Right ventricle myocardium inferior (tissue), 1 donor: ENCODE results near the gene ABHD8. TPM values are rescaled to one million over a fixed set of nuclear protein-coding genes. Genes with fewer than 3 reads are reported as not detected.
A peak's percentile ranks its signal among the peaks of the same experiment; 100 is the strongest.

Experiments
- ATAC-seq: fragments of 200-7000 bp; cut with Tn5 transposase; one replicate; pipeline ENCODE4 v1.9.1; 2020; ENCODE audit warnings: mild to moderate bottlenecking, moderate library complexity
- DNase-seq: peaks from one replicate; pipeline ENCODE4 v3.0.0; 2021; ENCODE audit errors: missing footprints
- intact Hi-C: fragments of 100-400 bp; cut with DNase I; formaldehyde crosslinking; loops from one replicate; pipeline ENCODE4 v1.11.0; 2022
- total RNA-seq: library from RNA; stranded (reverse); fragmentation: NEBNext Ultra II Directional; extraction: Animal tissue kit (Norgen Biotek cat#: 25700); gene quantifications from one replicate; pipeline ENCODE4 v1.2.1, GENCODE V29; 2021
- donor health status: DM: no; HTN: yes; CAD: no; lungs with severe emphysema.

ABHD8 gene
- total RNA-seq, 1 donor from 2014 or later = 13.8 TPM

DNA sequence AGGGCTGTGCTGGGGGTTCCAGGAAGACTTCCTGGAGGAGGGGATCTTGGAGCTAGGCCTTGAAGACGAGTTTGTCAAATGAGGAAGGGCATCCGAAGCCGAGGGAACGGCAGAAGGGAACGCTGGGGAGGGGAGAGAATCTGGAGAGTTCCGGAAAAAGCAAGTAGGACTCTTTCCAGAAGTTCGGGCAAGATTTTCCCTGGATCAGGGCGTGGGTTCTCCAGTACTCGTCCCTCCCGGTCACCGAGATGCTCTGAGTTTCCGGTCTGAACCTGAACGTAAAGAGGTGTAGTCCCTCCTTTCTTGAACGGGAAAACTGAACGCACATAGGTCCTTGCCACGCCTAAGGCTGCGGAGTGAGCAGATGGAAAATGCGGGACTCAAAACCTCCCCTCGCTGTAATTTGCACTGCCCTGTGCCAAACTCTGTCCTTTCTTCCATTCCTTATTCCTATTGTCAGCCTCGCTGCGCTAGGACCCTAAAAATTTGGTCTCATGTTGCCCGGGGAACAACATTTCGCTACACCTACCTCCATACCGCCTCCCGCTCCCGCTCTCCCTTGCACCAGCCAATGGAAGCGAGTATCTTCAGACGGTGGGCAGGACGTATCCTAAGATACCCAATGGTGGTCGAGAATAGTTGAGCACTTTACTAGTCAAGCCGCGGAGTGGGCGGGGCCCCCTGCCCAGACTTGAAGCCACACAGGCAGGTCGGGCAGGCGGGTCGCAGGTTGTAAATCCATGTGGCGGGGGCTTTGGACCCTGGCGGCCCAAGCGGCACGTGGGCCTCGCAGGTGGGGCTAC lies 33.8 kb upstream of the ABHD8 start, which contains the start of gene GTPBP3:
TSS of gene GTPBP3 (plus strand) at position 682 of the 803 bp plus-strand sequence. CDS start at position 741, 59 bp downstream.
- peak; percentile 99 for DNase-seq
- peak; percentile 93 for ATAC-seq
- intact Hi-C loops = loop anchor here (1.0 to 2.0 kb wide), 2 partner anchors 32 to 122 kb away; partner anchors contain the start of genes MRPL34 and USE1

DNA sequence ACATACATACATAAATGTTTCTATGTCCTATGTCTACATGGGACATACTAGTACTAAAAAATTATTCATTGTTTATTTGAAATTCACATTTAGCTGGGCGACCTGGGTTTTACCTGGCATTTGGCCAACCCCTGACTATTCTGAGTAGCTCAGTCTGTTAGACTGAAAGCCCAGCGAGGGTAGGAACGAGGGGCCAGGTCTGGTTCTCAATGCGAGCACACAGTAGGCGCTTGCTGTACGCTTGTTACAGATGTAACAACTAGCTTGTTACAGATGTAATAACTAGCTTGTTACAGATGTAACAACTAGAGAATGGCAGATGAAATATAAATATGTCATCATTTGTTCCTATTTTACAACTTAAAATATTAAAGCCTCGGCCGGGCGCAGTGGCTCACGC lies 32.4 kb upstream of the ABHD8 start:
- DNase-seq (no peak), ATAC-seq (no peak)
- intact Hi-C loops = no loop called here

DNA sequence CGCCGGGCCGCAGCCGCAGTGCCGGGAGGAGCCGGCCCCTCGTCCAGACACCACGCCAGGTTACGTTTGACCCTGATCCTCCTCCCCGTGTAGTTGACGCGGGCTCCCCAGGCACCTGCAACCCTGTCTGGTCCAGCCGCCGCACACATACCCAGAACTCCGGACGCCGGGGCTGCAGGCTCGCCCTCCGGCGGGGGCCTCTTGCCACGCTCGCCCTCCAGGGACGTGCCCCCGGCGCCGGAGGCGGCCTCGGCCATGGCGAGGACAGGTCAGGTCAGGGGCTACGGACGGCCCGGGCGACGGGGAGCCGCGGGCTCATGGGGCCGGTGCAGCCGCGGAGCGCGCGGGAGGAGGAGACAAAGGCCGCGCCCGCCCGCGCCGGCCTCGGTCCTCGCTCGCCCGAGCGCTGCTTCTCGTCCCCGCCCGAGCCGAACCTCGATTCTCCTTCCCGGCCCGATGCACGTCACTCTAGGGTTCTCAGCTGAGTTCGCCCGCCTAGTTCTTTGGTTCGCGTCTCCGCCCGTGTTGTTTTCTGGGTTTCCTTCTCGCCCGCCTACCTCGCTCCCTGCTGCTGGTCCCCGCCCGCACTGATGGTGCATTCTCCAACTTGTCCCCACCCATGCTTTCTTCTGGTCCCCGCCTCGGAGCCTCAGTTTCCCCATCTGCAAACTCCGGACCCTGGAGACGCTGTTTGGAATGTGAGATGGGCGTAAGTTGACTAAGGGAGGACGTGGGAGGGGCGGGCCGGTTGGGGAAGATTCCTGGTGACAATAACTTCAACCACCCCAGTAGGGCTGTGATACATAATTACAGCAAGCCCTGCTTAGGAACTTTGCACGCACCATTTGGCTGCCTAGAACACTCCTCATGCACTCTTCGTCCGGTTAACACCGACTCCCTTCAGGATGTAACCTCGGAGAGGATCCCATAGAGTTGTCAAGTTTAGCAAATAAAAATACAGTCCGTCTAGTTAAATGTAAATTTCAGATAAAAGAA lies 31.5 kb upstream of the ABHD8 start, which contains the start of gene ANO8:
TSS of gene ANO8 (minus strand) at position 442 of the 996 bp plus-strand sequence. CDS start at position 257, 185 bp downstream.
- ATAC-seq = peak; percentile 84
- DNase-seq = peak; percentile 96
- intact Hi-C loops = no loop called here

DNA sequence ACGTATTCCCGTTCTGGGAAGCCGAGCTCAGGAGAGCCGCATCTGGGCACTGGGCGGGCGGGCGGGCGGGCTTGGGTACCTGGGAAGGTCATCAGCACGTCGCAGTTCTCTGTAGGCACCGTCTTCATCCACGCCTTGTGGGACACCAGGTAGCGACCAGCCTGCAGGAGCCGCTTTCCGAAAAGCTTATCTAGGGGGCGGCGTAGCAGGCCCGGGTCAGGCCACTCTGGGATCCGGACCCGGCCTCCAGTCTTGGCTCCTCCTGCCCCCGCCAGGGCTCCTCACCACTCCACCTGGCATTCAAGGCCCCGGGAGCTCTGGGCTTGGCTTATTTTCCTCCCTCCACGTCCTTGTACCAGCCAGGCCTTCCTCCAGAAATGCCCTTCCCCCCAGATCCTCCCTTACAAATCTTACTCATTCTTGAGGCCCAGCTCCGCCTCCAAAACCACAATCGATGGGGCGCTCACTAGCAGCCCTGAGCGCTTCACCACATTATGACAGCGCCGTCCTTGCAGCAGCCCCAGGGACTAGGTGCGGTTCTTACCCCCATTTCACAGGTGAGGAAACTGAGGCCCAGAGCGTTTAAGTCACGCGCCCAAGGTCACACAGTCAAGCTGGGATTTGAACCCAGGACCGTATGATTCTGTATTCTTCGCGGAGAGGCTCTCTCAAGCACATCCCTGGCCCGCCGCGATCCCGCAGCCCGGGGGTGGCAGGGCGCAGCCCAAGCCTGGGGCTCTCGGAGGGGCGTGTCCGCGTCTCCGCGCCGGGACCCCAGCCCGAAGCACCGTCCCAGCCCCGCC lies 30.6 kb upstream of the ABHD8 start:
- no peak for DNase-seq
- no peak for ATAC-seq
- intact Hi-C loops = no loop called here

DNA sequence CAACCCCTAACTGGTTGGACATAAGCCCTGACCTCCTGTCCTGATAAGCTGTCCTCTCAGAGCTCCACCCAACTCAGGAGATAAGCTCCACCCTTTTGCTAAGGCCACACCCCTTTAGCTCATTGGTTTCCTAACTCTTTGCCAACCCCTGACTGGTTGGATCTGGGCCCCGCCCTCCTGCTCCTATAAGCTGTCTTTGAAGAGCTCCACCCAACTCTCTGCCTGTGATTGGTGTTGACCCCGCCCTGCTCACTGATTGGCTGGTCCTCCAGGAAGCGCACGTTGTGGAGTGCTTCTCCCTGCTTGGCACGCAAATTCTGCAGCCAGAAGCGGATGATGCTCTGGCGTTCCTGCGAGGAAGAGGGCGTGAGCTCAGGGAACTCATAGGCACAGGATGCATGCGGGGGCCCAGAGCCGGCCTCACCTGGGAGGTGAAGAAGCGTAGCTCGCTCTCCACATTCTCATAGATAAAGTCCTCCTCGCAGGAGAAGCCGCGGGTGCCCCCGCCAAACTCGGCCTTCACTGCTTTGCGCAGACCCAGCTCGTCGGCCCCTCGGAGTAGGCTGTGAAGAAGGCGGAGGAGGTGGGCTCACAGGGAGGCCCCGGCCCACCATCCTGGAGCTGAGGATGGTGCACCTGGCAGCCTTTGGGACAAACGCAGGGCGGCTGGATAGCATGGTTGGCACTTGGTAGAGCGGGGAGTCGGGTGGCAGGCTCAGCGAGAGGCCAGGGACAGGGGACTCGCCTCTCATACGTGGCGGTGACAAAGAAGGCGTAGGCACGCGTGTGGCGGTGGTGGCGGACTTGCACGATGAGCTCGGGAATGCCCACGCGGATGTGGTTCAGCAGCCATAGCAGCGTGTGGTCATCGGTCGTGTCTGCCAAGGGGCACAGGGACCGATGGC lies 29.7 kb upstream of the ABHD8 start:
- intact Hi-C loops = no loop called here
- ATAC-seq (no peak), DNase-seq (no peak)

DNA sequence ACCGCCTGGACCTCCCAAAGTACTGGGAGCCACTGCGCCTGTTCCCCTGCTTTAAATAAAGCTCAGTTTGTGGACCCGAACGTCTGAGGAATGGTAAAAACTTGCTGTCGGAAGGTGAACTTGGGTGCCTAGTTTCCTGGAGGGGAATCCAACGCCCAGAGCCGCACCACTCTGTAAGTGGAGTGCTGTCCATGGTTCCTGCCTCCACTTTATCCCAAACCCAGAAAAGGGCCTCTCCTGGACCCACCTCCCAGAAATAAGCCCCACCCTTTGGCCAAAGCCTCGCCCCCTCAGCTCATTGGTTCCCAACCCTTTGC lies 29.1 kb upstream of the ABHD8 start:
- intact Hi-C loops = no loop called here
- no peak for ATAC-seq
- no peak for DNase-seq

DNA sequence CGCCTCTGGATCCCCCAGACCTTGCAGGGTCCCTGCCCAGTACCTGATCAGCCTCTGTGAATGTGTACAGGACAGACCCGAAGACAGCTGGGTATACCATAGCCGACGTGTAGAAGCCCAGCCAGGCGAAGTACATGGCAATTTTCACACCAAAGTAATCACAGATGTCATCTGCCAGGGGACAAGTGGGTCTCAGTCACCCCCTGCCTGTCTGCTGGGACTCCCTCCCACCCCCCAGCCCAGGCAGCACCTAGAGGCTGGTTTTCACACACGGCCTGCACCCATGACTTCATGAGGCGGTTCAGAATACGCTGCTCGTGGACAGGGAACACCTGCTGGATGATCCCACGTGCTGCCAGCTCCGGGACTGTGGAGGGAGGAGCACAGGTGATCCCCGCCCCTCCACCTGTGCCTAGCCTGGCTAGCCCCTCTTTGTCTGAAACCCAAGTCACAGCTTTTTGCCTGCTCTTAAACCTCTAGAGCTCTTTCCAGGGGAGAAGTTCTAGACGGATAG lies 27.9 kb upstream of the ABHD8 start:
- intact Hi-C loops = no loop called here
- no peak for DNase-seq
- ATAC-seq = no peak

DNA sequence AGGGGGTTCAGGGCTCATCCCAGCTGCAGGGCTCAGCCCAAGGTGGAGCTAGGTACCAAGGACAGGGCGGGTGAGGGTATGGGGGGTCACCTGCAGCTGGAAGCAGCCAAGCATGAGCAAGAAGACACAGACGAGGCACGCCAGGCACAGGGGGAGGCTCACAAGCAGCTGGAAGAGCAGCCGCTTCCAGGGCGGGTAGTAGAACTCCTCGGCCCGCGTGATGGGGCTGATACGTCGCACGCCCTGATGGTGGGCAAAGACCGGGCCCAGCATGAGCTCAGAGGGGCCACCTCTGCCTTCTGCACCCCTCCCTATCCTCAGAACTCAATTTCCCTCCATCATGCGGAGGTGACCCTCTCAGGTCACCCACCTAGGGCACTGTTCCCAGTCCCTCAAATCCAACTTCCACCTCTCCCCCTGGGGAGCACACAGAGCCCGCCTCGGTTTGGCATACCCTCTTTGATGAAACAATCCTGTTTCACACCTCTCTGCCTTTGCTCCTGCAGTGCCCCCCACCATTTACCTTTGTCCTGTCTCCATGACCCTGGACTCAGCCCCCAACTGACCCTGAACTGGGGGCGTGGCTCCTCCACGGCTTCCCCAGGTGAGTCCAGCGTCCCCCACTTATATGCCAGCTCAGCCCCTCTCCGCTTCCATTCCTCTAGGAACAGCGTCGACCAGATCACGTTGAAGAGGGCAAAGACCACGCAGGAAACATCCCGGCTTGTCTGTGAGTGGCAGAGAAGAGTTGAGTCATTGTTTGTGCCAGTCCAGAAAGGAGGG lies 27.2 kb upstream of the ABHD8 start:
- ATAC-seq (no peak), DNase-seq (no peak)
- intact Hi-C loops = no loop called here

DNA sequence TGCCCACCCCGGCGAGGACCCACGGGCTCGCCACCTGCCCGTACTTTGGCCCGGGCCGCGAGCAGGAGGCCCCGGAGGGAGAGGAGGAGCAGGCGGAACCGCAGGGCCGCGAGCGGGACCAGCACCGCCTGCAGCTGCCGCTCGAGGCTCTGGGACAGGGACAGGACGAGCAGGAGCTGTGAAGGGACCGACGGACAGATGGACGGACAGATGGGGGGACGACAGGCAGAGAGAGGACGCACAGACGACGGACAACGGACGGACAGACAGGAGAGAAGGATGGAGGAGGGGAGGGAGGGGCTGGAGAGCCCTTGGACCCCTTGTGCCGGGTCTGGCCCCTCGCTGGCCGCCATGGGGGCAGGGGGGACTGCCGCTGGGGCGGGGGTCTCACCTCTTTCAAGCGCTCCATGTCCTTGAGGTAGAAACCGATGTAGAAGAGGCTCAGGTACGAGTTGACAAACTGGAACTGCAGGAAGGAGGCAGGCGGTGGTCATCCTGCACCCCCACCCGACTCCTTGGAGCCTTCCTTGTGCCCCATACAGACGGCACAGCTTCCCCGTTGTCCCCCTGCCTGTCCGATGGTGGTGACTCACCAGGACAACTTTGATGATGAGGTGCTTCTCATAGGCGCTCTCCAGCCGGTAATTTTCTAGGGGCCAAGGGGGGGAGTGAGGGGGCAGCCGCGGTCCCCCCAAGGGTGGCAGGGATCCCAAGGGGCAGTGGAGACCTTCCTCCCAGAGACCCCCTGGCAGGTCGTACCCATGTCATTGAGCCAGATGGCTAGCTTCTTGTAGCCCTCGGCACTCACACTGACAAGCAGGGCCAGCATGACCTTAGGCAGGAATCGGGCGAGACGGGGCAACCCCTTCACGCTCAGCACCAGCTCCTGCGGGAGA lies 26.4 kb upstream of the ABHD8 start:
- intact Hi-C loops = no loop called here
- ATAC-seq (no peak), DNase-seq (no peak)

DNA sequence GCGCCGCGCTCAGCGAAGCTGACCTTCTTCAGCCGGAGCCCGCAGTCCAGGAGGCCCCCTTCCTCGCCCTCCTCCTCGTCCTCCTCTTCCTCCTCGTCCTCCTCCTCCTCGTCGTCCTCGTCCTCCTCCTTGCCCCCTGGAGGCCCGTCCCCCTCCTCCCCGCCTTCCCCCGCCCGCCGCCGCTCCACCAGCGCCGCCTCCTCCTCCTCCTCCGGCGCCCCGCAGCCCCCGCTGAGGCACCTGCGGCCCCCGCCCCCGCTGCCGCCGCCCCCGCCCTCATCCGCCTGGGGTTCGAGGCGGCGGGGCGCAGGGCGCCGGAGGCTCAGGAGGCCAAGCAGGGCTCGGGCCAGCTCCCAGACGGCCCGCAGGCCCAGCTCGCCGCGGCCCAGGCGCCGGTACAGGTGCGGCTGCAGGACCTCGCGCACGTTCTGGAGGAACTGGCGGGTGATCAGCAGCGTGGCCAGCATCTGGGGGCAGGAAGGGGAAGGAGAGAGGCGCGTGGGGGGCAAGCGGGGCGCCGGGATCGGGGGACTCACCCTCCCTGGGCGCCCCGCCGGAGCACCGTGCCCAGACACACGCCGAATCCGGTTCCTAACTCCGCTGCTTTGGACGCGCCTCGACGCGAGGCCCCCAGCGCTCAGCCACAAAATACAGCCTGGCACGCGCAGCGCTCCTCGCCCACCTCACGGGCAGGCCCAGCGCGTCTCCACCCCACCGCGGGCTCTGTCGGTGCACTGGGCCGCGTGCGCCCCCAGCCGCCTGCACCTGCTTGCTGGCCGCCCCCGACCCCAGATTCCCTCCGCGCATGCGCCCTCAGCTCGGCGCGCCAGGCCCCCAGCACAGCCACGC lies 25.5 kb upstream of the ABHD8 start:
- no peak for DNase-seq
- intact Hi-C loops = no loop called here
- ATAC-seq = no peak

DNA sequence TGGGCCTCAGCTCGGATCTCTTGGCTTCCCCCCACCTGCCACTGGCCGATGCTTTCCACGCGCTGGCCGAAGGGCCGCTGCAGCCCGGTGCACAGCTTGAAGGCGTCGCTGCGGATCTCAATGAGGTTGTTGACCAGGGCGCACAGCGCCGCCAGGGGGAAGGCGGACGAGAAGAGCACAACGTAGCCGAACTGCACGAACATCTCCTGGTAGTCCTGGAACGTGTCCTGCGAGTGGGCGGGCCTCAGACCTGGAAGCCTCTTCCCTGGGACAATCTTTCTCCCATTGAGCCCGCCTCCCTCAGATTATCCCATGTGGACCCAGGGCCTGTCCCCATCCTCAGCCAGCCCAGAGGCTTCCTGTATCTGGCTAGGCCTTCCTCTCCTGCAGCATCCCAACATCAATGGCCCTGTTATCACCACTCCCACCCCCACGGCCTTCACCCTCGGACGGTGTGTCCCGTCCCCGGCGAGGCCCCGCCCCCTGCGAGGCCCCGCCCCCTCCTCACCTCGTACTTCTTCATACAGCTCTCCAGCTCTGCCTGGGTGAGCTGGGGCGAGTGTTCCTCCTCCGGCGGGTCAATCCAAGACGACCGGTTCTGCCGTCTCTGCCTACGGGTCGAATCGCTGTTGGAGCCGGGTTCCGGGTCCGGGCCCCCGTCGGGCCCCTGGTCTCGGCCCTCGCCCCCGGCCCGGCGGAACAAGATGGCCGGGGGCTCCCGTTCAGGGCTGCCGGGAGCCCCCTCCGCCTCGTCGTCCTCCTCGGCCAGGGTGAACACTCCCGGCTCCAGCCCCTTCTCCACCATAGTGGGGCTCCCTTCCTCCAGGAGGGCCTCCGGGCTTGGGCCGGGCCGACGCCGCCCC lies 24.7 kb upstream of the ABHD8 start:
- peak; percentile 21 for ATAC-seq
- intact Hi-C loops = no loop called here
- no peak for DNase-seq

DNA sequence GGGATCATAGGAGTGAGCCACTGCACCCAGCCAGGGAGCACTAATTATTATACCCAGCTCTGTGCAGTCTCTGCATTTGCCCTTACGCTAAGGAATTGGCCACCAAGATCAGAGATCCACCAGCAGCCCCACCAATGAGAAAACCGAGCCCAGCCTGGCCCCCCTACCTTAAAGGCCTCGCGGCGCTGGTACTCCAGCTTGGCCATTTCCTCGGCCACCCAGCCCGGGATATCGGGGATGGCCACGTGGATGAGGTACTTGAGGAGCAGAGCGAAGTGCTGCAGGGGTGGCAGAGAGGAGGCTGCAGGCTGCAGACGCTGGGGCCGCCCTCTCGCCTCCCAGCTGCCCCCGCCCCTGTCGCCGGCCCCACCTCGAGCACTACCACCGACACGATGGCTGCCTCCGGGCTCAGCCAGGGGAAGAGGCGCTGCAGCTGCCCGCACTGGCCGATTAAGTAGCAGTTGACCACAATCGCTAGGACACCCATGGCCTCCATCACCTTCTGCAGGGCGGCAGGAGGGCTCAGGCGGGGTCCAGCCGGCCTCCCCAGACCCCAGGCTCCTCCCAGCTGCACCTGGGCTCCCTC lies 23.9 kb upstream of the ABHD8 start:
- ATAC-seq = no peak

DNA sequence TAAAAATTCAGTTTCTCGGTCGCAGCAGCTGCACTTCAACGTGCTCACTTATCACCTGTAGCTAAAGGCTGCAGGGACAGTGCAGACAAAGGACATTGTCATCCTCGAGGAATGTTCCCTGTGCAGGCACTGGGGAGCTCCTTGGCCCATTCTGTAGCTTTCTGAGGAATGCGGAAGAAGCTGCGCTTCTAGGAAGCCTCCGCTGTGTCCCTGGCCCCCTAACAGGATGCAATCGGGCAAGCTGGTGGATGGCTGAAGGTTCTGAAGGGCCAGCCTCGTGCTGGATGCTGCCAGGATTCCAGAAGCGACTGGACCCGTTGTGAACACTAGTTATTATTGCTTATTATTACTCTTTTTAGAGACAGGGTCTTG lies 23.4 kb upstream of the ABHD8 start:
- ATAC-seq (no peak), DNase-seq (no peak)
- intact Hi-C loops = no loop called here

More for the DNA sequence above, 23.9 kb upstream of the ABHD8 start:
- intact Hi-C loops = no loop called here
- peak; percentile 37 for DNase-seq
